HK-2 (cell line): ENCODE measurements around the gene C11orf86.
"Not testable (repeated sequence)": the region's sequence is repeated elsewhere in the genome, so short reads cannot be mapped to it uniquely, and the experiment has no call there.

Experiments
- DNase-seq: peaks from one replicate; pipeline ENCODE4 v3.0.0-alpha.2; 2018; ENCODE audit not compliant: unreplicated experiment

Gene C11orf86

GRCh38 chr11:66967670-66968425 lies 7.3 kb upstream of the C11orf86 start:
- DNase-seq, result no peak

GRCh38 chr11:66969584-66970225 lies 5.4 kb upstream of the C11orf86 start:
- DNase-seq, result no peak

DNA sequence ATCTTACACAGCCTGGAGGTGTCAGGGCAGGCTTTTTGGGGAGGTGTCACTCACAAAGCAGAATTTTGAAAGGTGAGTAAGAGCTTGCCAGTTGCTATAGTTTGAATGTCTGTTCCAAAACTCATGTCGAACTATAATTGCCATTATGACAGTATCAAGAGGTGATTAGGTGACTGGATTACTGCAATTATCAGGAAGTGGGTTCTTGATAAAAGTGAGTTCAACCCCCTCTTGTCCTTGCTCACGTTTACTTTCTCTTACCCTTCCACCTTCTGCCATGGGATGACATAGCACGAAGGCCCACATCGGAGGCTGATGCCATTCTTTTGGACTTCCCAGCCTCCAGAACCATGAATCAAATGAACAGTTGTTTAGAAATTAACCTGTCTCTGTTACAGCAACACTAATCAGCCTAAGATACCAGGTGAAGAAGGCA lies 4.7 kb upstream of the C11orf86 start:
- no peak for DNase-seq

- DNase-seq, result peak; percentile 63
Observed at GRCh38 chr11:66970807-66971442, 4.2 kb upstream of the C11orf86 start.

GRCh38 chr11:66971488-66971887 lies 3.6 kb upstream of the C11orf86 start:
- DNase-seq, result no peak

DNA sequence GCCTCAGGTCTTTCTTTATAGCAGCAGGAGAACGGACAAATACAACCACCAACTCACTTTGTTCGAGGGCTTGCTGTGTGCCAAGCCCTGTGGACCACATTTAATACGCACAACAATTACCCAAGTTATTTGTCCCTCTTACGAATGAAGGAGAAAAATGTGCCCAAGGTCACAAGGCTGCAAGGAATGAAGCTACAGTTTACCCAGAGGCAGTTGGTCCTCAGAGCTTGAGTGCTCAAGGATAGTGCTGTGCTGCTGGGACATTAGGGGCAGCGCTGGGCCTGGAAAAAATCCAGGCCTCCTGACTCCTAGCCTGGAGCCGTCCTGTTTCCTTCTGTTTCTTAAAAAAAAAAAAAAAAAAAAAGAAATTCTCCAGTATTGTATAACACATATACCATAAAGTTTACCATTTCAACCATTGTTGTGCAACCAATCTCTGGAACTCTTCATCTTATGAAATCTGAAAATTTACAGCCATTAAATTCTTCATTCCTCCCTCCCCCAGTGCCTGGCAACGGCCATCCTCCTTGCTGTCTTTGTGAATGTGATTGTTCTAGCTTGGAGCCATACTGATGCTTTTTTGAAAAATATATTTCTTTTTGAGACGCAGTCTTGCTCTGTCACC lies 1.0 kb upstream of the C11orf86 start:
- no peak for DNase-seq

GRCh38 chr11:66975405-66976027 lies 412 bp downstream of the C11orf86 start:
- DNase-seq, result no peak

DNA sequence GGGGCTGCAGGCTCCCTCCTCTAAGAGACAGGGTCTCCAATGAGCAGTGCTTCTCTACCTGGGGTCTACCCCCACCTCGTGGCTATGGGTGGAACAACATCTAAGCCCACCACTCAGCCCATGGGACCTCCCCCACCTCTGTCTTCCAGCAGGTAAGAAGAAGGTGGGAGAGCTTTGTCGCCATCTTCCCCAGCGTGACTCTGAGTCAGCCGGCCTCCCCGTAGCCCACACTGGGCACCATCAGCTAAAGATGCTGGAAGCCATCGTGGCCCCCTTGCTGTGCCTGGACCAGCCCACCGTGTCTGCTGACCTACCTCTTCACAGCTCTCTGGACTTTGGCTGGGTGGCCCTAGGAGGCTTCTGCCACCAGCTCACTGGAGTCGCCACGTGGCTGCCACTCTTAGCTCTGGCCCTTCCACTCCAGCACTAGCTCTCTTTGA lies 944 bp downstream of the C11orf86 start:
- DNase-seq, result no peak

GRCh38 chr11:66976925-66977324 lies 1.8 kb downstream of the C11orf86 start:
- DNase-seq, result no peak

DNA sequence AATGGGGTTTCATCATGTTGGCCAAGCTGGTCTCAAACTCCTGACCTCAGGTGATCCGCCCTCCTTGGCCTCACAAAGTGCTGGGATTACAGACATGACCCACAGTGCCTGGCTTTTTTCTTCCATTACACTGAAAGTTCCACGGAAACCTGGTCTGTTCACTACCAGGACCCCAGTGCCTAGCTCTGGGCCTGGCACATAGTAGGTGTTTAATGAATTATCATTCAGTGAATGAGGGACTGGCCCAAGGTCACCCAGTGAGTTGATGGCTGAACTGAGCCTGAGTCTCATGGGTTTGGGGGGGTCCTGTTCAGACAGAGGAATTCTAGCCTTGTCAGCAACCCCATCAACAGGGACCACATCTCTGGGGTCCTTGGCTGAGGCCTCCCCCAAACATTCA lies 3.1 kb downstream of the C11orf86 start:
- DNase-seq, result no peak

GRCh38 chr11:66978717-66979116 lies 3.6 kb downstream of the C11orf86 start:
- no peak for DNase-seq

DNA sequence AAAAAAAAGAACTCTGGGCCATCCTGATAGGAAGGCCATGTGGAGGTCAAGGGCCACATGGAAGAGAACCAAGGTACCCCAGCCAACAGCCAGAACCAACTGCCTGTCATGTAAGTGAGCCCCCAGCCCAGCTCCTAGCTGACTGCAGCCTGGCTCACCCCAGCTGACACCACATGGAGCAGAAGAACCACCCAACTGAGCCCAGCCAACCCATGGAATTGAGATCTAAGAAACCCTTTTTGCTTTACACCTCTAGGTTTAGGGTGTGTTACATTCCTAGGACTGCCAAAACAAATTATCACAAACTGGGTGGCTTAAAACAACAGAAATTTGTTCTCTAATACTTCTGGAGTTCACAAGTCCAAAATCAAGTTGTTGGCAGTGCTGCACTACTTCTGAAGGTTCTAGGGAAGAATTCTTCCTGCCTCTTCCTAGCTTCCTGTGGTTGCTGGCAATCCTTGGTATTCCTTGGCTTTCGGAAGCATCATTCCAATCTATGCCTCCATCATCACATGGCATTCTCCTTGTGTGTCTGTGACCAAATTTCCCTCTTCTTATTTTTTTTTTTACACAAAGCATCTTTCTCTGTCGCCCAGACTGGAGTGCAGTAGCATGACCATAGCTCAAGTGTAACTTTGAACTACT lies 4.4 kb downstream of the C11orf86 start:
- no peak for DNase-seq

GRCh38 chr11:66981976-66982578 lies 7.0 kb downstream of the C11orf86 start:
- peak; percentile 79 for DNase-seq

GRCh38 chr11:66983275-66983924 lies 8.3 kb downstream of the C11orf86 start:
- no peak for DNase-seq

DNA sequence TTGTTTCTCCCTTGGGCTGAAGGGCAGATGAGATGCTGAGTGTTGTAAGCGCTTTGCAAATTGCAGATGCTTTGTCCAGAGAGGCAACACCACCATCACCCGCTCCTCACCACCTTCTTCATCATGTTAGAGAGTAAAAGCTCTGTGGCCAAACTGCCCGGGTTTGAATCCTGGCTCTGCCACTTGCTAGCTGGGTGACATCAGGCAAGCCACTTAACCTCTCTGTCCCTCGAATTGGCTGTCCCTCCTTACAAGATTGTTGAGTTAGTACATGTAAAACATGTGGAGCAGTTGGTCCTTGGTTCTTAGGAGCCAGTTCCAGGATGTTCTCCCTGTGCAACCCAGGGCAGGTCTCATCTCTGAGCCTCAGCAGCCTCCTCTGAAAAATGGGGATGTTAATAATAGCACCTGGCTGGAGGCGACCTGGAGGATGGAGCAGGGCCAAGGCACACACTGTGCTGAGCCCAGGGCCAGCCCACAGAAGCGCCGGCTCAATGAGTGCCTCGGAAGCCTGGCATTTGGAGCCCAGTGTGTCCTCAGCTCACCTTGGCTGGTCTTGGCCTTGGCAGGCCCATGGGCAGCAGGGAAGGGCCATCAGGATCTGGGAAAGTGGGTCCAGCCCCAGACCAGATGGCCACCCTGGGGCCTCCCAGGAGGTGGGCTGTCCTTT lies 10.5 kb downstream of the C11orf86 start:
- DNase-seq, result no peak

- DNase-seq, result no peak
Observed at GRCh38 chr11:66986178-66986545, 11.1 kb downstream of the C11orf86 start.

DNA sequence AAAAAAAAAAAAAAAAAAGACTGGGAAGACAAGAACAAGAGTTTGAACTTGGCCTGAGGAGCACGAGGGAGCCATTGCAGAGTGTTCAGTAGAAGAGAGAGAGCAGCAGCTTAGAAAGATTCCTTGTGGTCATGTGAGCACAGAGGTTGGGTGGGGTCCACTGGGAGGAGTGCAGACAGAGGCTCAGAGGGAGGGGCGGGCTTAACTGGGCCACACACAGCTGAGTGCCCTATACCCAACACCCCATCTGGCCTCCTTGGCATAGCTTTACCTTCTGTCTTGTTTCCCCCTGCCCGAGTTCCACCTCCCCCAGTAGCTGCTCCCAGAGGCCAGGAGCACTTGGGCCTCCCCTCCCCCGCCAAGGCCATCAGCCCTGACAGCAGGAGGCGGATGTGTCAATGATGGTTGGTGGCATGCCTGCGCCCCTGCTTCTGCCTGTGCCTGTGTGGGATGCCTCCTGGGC lies 12.1 kb downstream of the C11orf86 start:
- no peak for DNase-seq

DNA sequence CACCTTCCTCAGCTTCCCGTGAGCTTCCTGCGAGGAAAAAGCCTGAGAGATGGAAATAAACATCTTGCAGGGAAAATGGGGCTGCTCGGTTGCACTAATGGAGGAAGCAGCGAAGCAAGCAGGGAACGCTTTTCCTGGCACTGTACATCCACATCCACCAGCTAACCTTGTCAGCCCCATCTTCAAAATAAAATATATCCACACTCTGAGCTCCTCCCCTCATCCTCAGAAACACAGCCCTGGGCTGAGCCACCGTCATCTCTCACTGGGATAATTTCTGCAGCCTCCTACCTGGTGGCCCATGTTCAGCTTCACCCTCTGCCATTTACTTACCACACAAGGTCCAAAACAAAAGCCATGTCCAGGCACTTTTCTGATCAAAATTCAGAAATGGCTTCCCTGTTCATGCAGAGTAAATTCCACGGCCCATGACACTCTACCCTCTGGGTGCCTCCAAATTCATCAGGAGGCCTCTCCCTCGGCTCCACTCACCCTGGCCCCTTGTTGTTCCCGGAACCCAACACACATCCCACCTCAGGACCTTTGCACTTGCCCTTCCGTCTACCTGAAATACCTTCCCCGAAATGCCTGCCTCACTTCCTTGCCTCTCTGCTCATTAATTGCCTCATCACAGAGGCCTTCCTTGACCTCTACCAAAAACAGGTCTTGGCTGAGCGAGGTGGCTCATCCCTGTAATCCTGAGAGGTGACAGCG lies 13.0 kb downstream of the C11orf86 start:
- no peak for DNase-seq

GRCh38 chr11:66988741-66989140 lies 13.6 kb downstream of the C11orf86 start:
- DNase-seq, result not testable (repeated sequence)
